ENCODE measurements around the gene TJP2. TPM values are rescaled to one million over a fixed set of nuclear protein-coding genes. Genes with fewer than 3 reads are reported as not detected.

The TJP2 gene
- total RNA-seq, 2 experiments from 2014 or later, result 2.1 to 3.2 TPM

DNA sequence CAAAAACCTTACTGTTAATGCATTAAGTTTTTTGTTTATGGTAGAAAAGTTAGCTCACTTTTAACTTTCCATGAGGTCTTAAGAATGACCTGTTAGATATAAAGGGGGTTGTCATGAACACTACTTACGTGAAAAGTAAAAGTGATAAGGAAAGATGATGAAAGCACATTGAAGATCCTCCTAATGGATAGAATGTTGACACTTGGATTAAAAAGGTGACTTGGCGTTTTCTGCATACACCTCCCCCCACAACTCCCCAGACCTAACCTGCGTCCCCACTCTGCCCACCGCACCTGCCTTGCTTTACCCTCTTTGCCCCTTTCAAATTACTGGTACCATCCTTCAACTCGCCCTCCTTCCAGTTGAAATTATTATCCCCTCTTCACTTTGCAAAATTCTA lies 32.0 kb downstream of the TJP2 start:
- no peaks in the 10 kb centered on the region for H3K27me3 Mint-ChIP-seq
- H3K4me1 Mint-ChIP-seq, result no peaks in the 10 kb centered on the region
- no peaks in the 10 kb centered on the region for H3K36me3 Mint-ChIP-seq
- H3K27ac Mint-ChIP-seq, result no peak overlapping the region
- ATAC-seq (ENCODE audit: low read depth) (no peak), DNase-seq (no peak)
- H3K9me3 Mint-ChIP-seq, result no peaks in the 10 kb centered on the region
- POLR2A ChIA-PET, result no interaction called here
- H3K4me3 Mint-ChIP-seq, result no peak overlapping the region

DNA sequence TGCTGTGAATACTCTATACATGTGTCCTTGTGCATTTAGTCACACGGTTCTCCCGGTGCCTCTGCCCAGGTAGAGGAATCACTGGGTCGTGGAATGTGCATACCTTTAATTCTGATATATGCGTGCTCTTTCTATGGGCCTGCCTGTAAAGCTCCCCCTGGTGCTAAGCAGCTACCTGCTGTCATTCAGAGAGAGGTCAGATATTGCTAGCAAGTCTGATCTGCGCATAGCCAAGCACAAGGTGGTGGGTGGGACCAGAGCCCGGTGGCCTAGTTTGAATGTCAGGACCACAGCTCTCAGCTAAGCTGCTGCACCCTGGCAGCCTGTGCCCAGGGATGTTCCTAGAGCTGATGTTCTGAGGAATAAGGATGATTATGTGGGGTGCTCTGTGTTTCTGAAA lies 33.4 kb downstream of the TJP2 start:
- Mint-ChIP-seq H3K27ac (no peak overlapping the region), H3K36me3 (no peaks in the 10 kb centered on the region), H3K4me1 (no peaks in the 10 kb centered on the region), H3K27me3 (no peaks in the 10 kb centered on the region), H3K4me3 (no peak overlapping the region), H3K9me3 (no peaks in the 10 kb centered on the region)
- POLR2A ChIA-PET, result no interaction called here
- ATAC-seq (ENCODE audit: low read depth) (no peak), DNase-seq (no peak)

DNA sequence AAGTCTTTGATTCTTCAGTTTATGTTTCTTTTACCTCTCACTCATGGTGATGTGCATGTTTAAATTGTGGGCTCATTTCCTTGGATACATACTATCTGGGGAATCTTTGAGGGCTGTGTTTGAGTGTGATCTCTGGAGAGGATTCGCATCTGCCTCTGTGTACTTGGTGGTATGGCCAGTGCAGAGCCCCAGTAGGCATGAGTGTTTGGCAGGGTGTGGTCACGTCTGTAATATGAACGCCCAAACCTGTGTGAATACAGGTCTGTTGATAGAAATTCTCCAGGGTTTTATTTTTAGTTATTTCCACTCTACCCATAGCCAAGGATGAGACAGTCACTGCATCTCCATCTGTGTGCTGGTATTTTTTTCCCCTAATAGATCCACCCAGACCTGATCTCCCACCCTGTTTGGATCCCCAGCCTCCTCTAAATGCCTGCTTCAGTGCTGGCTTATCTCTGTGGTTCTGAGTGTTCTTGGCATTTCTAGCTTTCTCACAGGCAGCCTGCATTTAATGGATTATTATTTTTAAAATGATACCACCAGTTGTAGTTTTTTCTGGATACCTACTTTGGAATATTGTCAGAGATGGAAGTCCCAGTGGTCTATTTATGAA lies 37.5 kb downstream of the TJP2 start:
- no peak overlapping the region for H3K27ac Mint-ChIP-seq
- no peaks in the 10 kb centered on the region for H3K36me3 Mint-ChIP-seq
- no peaks in the 10 kb centered on the region for H3K4me1 Mint-ChIP-seq
- POLR2A ChIA-PET, result no interaction called here
- no peaks in the 10 kb centered on the region for H3K9me3 Mint-ChIP-seq
- DNase-seq (no peak), ATAC-seq (ENCODE audit: low read depth) (no peak)
- H3K27me3 Mint-ChIP-seq, result no peaks in the 10 kb centered on the region
- H3K4me3 Mint-ChIP-seq, result no peak overlapping the region

DNA sequence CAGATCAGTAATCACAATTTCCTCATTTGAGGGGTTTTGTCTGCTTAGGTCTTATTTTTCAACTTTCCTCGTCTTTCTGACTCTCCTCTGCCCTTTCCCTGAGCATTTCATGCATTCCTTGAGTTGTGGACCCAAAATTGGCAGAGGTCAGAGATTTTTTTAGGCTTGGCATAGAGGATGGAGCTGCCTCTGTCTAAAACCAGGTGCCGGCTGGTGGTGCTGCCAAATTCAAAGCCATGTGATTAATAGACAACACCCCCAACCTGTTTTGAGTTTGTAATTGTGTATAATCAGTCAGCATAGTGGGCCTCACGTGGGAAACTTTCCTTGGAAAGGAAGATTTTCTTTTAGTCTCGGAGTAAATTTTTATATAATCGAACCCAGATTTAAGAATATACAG lies 39.6 kb downstream of the TJP2 start:
- no peak for ATAC-seq (ENCODE audit: low read depth)
- POLR2A ChIA-PET, result no interaction called here
- no peaks in the 10 kb centered on the region for H3K9me3 Mint-ChIP-seq

DNA sequence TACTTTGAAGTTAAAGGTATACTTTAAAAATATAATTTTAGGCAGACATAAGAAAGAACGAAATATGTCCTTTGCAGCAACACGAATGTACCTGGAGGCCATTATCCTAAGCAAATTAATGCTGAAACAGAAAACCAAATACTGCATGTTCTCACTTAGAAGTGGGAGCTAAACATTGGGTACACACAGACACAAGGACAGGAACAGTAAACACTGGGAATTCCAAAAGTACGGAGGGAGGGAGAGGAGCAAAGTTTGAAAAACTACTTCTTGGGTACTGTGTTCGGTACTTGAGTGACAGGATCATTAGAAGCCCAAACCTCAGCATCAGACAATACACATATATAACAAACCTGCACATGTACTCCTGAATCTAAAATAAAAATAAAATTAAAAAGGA lies 40.9 kb downstream of the TJP2 start:
- ATAC-seq (ENCODE audit: low read depth), result no peak
- no peaks in the 10 kb centered on the region for H3K9me3 Mint-ChIP-seq
- no peaks in the 10 kb centered on the region for H3K4me1 Mint-ChIP-seq
- POLR2A ChIA-PET, result no interaction called here
- no peak overlapping the region for H3K4me3 Mint-ChIP-seq
- no peaks in the 10 kb centered on the region for H3K36me3 Mint-ChIP-seq
- DNase-seq, result no peak
- no peaks in the 10 kb centered on the region for H3K27me3 Mint-ChIP-seq
- H3K27ac Mint-ChIP-seq, result no peak overlapping the region

More for the DNA sequence above, 39.6 kb downstream of the TJP2 start:
- H3K27ac Mint-ChIP-seq, result no peak overlapping the region
- no peaks in the 10 kb centered on the region for H3K27me3 Mint-ChIP-seq
- H3K4me1 Mint-ChIP-seq, result no peaks in the 10 kb centered on the region
- no peak for DNase-seq
- no peaks in the 10 kb centered on the region for H3K36me3 Mint-ChIP-seq
- no peak overlapping the region for H3K4me3 Mint-ChIP-seq

DNA sequence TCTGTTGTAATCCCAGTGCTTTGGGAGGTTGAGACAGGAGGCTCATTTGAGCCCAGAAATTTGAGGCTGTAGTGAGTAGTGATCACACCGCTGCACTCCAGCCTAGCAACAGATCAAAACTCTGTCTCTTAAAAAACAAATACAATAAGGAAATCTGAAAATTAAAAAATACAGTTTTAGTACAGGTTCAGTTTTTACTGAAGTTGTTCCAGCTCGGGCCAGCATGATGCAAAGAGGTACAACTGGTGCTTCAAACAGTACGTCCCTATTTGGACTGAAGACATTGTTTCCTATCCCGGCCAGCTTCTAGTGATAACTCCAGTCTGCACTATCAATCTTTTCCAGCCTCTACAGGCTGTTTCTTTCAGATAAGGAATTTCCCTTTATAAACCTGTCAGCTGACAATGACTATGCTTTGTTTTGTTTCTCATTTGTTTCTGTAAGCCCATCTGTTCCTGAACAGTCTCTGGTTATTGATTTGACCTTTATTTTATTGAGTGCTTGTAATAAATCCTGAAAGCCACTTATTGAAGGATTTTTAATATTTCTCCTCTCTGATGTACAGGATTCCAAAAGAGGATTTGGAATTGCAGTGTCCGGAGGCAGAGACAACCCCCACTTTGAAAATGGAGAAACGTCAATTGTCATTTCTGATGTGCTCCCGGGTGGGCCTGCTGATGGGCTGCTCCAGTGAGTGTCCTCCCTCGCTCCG lies 41.9 kb downstream of the TJP2 start:
- ATAC-seq (ENCODE audit: low read depth) (no peak), DNase-seq (no peak)
- H3K4me3 Mint-ChIP-seq, result no peak overlapping the region
- no peaks in the 10 kb centered on the region for H3K4me1 Mint-ChIP-seq
- no peak overlapping the region for H3K27ac Mint-ChIP-seq
- no peaks in the 10 kb centered on the region for H3K9me3 Mint-ChIP-seq
- POLR2A ChIA-PET, result no interaction called here
- H3K36me3 Mint-ChIP-seq, result no peaks in the 10 kb centered on the region
- no peaks in the 10 kb centered on the region for H3K27me3 Mint-ChIP-seq

DNA sequence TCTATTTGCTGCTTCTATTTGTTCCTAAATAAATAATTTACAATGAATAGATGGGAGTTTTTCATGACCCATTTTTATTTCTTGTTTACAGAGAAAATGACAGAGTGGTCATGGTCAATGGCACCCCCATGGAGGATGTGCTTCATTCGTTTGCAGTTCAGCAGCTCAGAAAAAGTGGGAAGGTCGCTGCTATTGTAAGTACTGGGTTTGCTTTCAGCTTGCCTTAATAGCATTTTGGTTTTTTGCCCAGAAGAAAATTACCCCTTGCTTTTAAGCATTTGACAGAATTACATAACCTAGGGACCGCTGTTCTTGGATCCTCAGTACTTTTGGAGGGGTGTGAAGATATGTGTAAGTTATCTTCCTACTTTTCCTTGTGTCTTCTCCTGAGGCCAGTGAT lies 44.1 kb downstream of the TJP2 start:
- Mint-ChIP-seq H3K36me3 (no peaks in the 10 kb centered on the region), H3K27me3 (no peaks in the 10 kb centered on the region), H3K9me3 (no peaks in the 10 kb centered on the region), H3K4me3 (no peak overlapping the region), H3K27ac (no peak overlapping the region), H3K4me1 (no peaks in the 10 kb centered on the region)
- no peak for ATAC-seq (ENCODE audit: low read depth)
- no peak for DNase-seq
- POLR2A ChIA-PET, result no interaction called here

DNA sequence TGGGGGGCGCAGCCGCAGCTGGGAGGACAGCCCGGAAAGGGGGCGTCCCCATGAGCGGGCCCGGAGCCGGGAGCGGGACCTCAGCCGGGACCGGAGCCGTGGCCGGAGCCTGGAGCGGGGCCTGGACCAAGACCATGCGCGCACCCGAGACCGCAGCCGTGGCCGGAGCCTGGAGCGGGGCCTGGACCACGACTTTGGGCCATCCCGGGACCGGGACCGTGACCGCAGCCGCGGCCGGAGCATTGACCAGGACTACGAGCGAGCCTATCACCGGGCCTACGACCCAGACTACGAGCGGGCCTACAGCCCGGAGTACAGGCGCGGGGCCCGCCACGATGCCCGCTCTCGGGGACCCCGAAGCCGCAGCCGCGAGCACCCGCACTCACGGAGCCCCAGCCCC lies 47.0 kb downstream of the TJP2 start:
- H3K9me3 Mint-ChIP-seq, result no peaks in the 10 kb centered on the region
- POLR2A ChIA-PET, result interaction anchor here (0.6 kb wide), 1 partner anchor 452 kb away, joined by 3 read pairs; no protein-coding TSS in a partner anchor
- no peaks in the 10 kb centered on the region for H3K4me1 Mint-ChIP-seq
- H3K4me3 Mint-ChIP-seq, result no peak overlapping the region
- no peak overlapping the region for H3K27ac Mint-ChIP-seq
- no peak for ATAC-seq (ENCODE audit: low read depth)
- no peak for DNase-seq
- no peaks in the 10 kb centered on the region for H3K36me3 Mint-ChIP-seq
- no peaks in the 10 kb centered on the region for H3K27me3 Mint-ChIP-seq

DNA sequence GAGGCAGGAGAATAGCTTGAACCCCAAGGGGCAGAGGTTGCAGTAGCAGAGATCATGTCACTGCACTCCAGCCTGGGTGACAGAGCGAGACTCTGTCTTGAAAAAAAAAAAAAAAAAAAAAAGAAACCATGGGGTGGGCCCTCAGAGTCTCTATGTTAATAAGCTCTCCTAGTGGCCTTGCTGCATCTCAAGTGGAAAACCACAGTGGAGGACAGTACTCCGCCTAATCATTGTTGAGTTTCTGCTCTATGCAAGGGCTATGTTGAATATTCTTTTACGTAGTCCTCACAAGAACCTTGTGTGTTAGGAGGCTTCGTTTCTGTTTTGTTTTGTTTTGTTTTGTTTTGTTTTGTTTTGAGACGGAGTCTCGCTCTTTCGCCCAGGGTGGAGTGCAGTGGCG lies 48.9 kb downstream of the TJP2 start:
- no peak overlapping the region for H3K27ac Mint-ChIP-seq
- no peaks in the 10 kb centered on the region for H3K27me3 Mint-ChIP-seq
- no peaks in the 10 kb centered on the region for H3K4me1 Mint-ChIP-seq
- no peaks in the 10 kb centered on the region for H3K36me3 Mint-ChIP-seq
- H3K9me3 Mint-ChIP-seq, result no peaks in the 10 kb centered on the region
- DNase-seq (no peak), ATAC-seq (ENCODE audit: low read depth) (no peak)
- H3K4me3 Mint-ChIP-seq, result no peak overlapping the region
- POLR2A ChIA-PET, result no interaction called here

DNA sequence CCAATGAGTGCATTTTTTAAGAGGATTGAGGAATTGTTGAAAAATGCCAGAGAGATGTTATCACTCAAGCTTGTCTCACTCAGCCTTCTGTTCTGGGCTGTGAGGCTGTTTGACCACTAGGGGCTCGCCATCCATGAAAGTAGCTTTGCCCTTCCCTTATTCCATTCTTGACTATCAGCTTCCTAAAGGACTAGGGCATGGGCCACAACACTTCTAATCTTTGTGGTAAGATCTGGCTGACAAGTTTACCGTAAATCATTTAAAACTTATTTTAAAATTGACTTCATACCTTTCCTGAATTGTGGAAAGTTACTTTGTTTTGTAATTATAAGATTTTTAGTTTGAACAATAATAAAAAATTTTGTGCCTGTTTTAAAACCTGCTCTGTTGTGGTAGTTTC lies 49.5 kb downstream of the TJP2 start:
- no peak overlapping the region for H3K4me3 Mint-ChIP-seq
- no peaks in the 10 kb centered on the region for H3K36me3 Mint-ChIP-seq
- POLR2A ChIA-PET, result no interaction called here
- H3K4me1 Mint-ChIP-seq, result no peaks in the 10 kb centered on the region
- H3K27me3 Mint-ChIP-seq, result no peaks in the 10 kb centered on the region
- H3K9me3 Mint-ChIP-seq, result no peaks in the 10 kb centered on the region
- DNase-seq, result no peak
- no peak overlapping the region for H3K27ac Mint-ChIP-seq
- ATAC-seq (ENCODE audit: low read depth), result no peak

DNA sequence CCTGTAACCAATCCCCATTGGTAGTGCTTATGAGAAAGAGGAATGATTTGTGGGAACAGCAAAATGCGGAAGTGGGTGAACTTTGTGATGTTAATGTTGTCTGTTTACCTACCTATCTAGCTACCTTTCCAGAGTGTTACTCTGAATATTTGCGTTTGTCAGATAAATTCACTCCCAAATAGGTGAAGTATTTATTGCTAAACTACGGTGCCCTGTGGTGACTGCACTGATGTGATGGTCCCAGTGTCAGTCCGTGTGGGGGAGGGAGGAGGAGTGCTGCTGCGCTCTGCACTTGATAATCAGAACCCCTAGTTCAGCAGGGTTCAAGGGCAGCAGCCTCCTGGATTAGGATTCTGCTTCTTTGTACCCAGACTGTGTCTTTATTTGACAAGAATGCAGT lies 55.3 kb downstream of the TJP2 start:
- Mint-ChIP-seq H3K9me3 (no peaks in the 10 kb centered on the region), H3K4me3 (no peak overlapping the region), H3K27ac (no peak overlapping the region), H3K27me3 (no peaks in the 10 kb centered on the region), H3K4me1 (no peaks in the 10 kb centered on the region), H3K36me3 (no peaks in the 10 kb centered on the region)
- POLR2A ChIA-PET, result no interaction called here
- ATAC-seq (ENCODE audit: low read depth) (no peak), DNase-seq (no peak)

DNA sequence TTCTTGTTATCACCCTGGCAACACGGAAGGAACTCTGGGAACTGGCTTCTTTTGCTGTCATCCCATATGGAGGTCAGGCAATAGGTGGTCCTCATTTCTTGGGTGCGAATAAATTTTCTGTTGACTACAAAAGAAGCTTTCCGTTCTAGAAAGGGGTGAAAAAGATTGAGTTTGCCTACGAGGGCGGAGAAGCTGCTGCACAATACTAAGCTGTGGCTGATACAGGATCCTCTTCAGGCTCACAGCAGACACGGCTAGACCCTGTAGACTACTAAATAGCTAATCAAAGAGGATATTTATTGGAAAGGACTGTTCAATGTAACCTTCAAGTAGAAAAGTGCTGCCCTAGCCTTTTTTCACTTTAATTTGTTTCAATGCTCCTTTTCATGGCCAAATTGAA lies 58.1 kb downstream of the TJP2 start:
- no peaks in the 10 kb centered on the region for H3K9me3 Mint-ChIP-seq
- no peaks in the 10 kb centered on the region for H3K27me3 Mint-ChIP-seq
- H3K4me3 Mint-ChIP-seq, result no peak overlapping the region
- no peak overlapping the region for H3K27ac Mint-ChIP-seq
- POLR2A ChIA-PET, result no interaction called here
- no peaks in the 10 kb centered on the region for H3K36me3 Mint-ChIP-seq
- DNase-seq (no peak), ATAC-seq (ENCODE audit: low read depth) (no peak)
- H3K4me1 Mint-ChIP-seq, result no peaks in the 10 kb centered on the region

DNA sequence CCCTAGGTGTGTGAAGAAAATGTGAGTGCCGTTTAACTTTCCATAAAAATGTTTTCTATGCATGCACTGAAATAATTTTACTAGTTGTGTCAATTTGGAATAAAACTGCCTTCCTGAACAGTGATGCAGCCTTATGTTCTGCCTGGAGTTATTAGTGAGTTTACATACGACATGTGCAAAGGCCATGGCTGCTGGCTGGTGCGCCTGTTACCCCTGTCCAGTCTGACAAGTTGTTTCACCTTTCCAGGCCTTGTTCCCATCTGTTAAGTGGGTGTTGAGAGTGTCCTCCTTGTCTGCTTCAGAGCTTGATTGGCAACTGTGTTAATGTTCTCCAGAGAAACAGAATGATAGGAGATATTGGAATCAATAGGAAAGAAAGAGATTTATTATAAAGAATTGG lies 60.6 kb downstream of the TJP2 start:
- no peak for DNase-seq
- POLR2A ChIA-PET, result no interaction called here
- H3K4me3 Mint-ChIP-seq, result no peak overlapping the region
- ATAC-seq (ENCODE audit: low read depth), result no peak
- no peaks in the 10 kb centered on the region for H3K4me1 Mint-ChIP-seq
- H3K9me3 Mint-ChIP-seq, result no peaks in the 10 kb centered on the region
- H3K36me3 Mint-ChIP-seq, result no peaks in the 10 kb centered on the region
- H3K27ac Mint-ChIP-seq, result no peak overlapping the region
- H3K27me3 Mint-ChIP-seq, result no peaks in the 10 kb centered on the region

DNA sequence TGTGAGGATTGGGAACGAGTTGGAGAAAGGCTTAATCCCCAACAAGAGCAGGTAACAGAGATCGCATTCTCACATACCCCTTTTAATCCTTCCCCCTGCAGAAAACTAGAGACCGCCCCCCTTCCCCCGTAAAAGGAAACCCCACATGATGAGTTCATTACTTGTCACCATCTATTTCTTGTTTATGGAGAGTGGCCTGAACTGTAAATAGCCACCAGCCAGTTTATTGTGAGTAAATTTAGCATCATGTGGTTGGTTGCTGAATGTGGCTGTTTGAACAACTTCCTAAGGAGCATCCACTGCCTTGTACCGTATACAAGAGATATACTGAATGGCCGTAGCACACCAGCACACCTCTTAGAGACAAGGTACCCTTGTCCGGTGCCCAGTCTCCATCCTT lies 62.1 kb downstream of the TJP2 start:
- H3K9me3 Mint-ChIP-seq, result no peaks in the 10 kb centered on the region
- H3K27me3 Mint-ChIP-seq, result no peaks in the 10 kb centered on the region
- no peak for ATAC-seq (ENCODE audit: low read depth)
- POLR2A ChIA-PET, result no interaction called here
- DNase-seq, result no peak
- no peak overlapping the region for H3K27ac Mint-ChIP-seq
- H3K4me1 Mint-ChIP-seq, result no peaks in the 10 kb centered on the region
- no peak overlapping the region for H3K4me3 Mint-ChIP-seq
- H3K36me3 Mint-ChIP-seq, result no peaks in the 10 kb centered on the region
